Gastrocnemius medialis (tissue), 4 donors: ENCODE measurements around the gene CD19.

Experiments
- POLR2A ChIP-seq, 2 donors: fragments of 450-650 bp; IDR thresholded peaks; one replicate each; pipeline ENCODE4 v1.6.1; 2017; ENCODE audit warnings: antibody characterized with exemption in 2 of 2, mild to moderate bottlenecking in 2 of 2, moderate library complexity in 2 of 2
- TF ChIP-seq, protein P1 (sequence below), 5 experiments: fragments of 450-650 bp in 3 of 5; fragments of 200-600 bp in 2 of 5; sonication (generic) in 2 of 5; IDR thresholded peaks in 4 of 5; conservative IDR thresholded peaks in 1 of 5; 1 replicate in 4 of 5; 2 replicates in 1 of 5; pipeline ENCODE4 v1.5.1; 2016 to 2019; ENCODE audit warnings: antibody characterized with exemption in 5 of 5, mild to moderate bottlenecking in 3 of 5, moderate library complexity in 3 of 5

GRCh38 chr16:28930203-28930602 is 1.6 kb upstream of the CD19 start:
- TF ChIP-seq, protein P1, sequence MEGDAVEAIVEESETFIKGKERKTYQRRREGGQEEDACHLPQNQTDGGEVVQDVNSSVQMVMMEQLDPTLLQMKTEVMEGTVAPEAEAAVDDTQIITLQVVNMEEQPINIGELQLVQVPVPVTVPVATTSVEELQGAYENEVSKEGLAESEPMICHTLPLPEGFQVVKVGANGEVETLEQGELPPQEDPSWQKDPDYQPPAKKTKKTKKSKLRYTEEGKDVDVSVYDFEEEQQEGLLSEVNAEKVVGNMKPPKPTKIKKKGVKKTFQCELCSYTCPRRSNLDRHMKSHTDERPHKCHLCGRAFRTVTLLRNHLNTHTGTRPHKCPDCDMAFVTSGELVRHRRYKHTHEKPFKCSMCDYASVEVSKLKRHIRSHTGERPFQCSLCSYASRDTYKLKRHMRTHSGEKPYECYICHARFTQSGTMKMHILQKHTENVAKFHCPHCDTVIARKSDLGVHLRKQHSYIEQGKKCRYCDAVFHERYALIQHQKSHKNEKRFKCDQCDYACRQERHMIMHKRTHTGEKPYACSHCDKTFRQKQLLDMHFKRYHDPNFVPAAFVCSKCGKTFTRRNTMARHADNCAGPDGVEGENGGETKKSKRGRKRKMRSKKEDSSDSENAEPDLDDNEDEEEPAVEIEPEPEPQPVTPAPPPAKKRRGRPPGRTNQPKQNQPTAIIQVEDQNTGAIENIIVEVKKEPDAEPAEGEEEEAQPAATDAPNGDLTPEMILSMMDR (IDR thresholded peaks at IDR 0.05 in 4 of 5, conservative IDR thresholded peaks at IDR 0.05 in 1 of 5), result no peak
- no peak for TF ChIP-seq POLR2A (IDR thresholded peaks at IDR 0.05)
